ENCODE measurements around the gene LYPD1. TPM values are rescaled to one million over a fixed set of nuclear protein-coding genes. Genes with fewer than 3 reads are reported as not detected.

Gene LYPD1
- total RNA-seq, 1 experiment from 2014 or later, result 34.4 TPM

DNA sequence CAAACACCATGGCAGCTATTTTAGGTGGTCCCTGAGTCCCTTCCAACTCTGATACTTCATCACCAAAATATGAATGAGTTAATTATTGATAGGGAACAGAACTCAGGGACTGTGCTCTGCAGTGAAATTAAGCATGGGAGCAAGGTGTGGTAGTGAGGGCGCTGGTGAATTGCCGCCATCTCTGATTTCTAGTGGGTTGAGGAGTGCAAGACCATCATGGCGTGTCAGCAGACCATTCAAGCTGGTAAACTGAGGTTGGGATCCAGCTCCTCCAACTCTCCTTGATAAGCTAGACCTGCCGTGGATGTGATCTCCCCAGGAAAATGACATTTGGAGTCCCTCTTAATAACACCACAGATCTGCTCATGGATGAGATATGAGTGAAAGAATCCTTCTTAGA, 70.4 kb downstream of the LYPD1 start:
- DNase-seq (ENCODE audit: extremely low read depth, low read depth), result no peak

DNA sequence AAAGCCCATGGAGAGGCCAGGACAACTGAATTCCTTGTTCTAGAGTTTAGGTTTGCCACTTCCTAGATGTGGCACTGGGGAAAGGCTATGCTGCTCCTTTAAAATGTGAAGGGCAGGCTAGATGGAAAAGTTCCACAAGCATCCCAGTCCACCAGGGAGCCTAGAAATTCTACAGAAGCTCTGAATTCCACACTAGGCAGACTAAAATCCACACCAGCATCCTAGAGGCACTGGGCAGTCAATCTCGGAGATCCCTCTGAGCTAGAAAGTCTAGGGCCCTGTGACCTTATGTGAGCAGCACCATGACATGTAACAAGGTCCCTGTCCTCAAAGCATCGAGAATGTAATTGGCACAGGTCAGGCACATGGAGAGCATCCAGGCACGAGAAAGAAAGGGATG, 71.5 kb downstream of the LYPD1 start:
- DNase-seq (ENCODE audit: extremely low read depth, low read depth), result no peak

DNA sequence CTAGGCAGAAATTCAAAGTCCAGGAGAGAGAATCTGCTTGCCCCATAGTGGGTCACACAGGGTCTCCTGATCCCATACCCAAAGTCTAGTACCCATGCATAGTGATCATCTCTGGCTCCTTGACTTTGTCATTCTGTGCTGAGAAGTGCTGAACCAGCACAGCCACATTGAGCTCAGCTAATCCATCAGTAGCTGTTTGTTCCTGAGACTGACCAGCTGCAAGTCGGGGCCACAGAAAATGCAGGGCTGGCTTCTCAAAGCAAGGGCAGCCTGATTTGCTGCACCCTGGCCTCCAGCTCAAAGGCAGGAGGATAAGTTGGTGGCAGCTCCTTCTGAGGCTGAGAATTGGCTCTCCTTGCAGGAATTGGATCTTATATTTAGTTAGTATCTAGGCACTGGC, 72.2 kb downstream of the LYPD1 start:
- DNase-seq (ENCODE audit: extremely low read depth, low read depth), result no peak

DNA sequence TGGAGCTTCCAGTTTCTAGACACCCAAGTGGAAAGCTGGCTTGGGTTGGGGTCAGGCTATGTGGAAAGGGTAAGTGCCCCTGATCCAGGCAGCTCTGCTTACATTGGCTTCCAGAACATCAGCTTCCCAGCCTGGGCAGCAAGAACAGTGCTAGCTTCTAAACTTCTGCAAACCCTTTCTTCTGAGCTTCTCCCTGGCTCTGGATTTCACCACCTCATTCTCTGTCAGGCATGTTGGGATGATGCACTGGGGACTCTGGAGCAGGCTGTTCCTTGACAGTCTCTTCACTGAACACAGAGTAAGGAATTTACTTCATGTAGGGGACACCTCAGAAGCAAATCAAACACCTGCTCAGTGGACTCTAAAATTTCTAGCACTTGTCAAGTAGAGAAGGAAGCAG, 72.8 kb downstream of the LYPD1 start:
- no peak for DNase-seq (ENCODE audit: extremely low read depth, low read depth)

DNA sequence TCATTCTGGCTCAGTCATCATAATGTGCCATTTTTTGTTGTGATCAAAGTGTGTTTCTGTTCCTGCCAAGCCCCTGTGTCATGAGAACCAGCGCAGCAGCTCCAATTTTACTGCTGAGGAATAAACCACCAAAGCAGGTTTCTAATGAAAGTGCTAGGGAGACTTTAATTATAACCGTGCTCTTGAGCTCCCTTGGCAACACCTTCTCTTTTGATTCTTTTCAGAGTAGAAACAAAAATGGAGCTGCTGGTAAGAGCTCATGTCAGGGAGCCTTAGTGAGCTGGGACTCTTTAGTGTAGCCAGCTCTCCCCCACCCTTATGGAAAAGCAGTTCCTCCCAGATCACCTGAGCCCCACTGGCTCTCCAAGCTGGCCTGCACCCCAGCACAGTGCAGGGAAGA, 74.3 kb downstream of the LYPD1 start:
- no peak for DNase-seq (ENCODE audit: extremely low read depth, low read depth)

DNA sequence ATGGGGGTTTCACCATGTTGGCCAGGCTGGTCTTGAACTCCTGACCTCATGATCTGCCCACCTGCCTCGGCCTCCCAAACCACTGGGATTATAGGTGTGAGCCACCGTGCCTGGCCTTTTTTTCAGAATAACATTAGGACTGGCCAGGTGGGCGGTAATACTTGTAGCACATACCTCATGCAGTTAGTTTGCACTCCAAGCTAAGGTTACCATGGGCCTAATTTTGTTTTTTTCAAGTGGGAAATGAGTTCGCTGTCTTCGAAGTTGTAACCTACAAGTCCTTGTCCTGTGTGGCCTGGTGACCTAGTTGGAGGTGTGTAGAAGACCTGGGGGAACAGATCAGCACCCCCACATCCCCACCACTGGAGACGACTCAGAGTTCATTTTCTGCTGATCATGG, 74.8 kb downstream of the LYPD1 start:
- no peak for DNase-seq (ENCODE audit: extremely low read depth, low read depth)

All from NCI-H460 (cell line).